SU-DHL-6 (cell line): ENCODE results near the gene UQCRC1.

Experiments used
- H2AFZ ChIP-seq: fragments of 200-600 bp; sonication (generic); 2 replicates; pipeline ENCODE4 v1.6.1; 2014; ENCODE audit warnings: low read depth, mild to moderate bottlenecking, moderate library complexity, mixed read lengths, antibody characterized with exemption, low read length; ENCODE audit not compliant: severe bottlenecking
- H3F3A ChIP-seq: fragments of 200-600 bp; shearing (Covaris generic); 2 replicates; pipeline ENCODE4 v1.6.0; 2016; ENCODE audit warnings: antibody characterized with exemption, mild to moderate bottlenecking; ENCODE audit not compliant: insufficient read depth
- H3K27ac ChIP-seq: fragments of 200-600 bp; sonication (generic); 2 replicates; pipeline ENCODE4 v1.5.1; 2016; ENCODE audit warnings: low read depth, mild to moderate bottlenecking, low read length, moderate library complexity, mixed read lengths
- H3K27me3 ChIP-seq: fragments of 200-600 bp; sonication (generic), shearing (Covaris generic); 2 replicates; pipeline ENCODE4 v1.6.0; 2014; ENCODE audit warnings: mild to moderate bottlenecking, low read length
- H3K36me3 ChIP-seq: fragments of 200-600 bp; sonication (generic); 2 replicates; pipeline ENCODE4 v1.6.1; 2014; ENCODE audit warnings: mild to moderate bottlenecking, low read length, mixed read lengths
- H3K4me2 ChIP-seq: fragments of 300-600, 200-600 bp; shearing (Covaris generic), sonication (generic); 2 replicates; pipeline ENCODE4 v1.6.0; 2014; ENCODE audit warnings: low read length, low read depth, mild to moderate bottlenecking; ENCODE audit not compliant: poor library complexity, severe bottlenecking
- H3K4me3 ChIP-seq: fragments of 200-600 bp; sonication (generic); 2 replicates; pipeline ENCODE4 v1.5.1; 2014; ENCODE audit warnings: antibody characterized with exemption, low read length, mild to moderate bottlenecking, mixed read lengths; ENCODE audit not compliant: insufficient read depth, poor library complexity, severe bottlenecking
- H3K79me2 ChIP-seq: fragments of 200-600 bp; sonication (generic); 2 replicates; pipeline ENCODE4 v1.6.1; 2014; ENCODE audit warnings: mild to moderate bottlenecking, low read length, moderate library complexity; ENCODE audit not compliant: insufficient read depth
- H3K9ac ChIP-seq: fragments of 200-600 bp; sonication (generic); 2 replicates; pipeline ENCODE4 v1.7.0; 2014; ENCODE audit warnings: mild to moderate bottlenecking, low read length
- H3K9me2 ChIP-seq: fragments of 200-600 bp; sonication (generic); replicated peaks from 2 replicates; pipeline ENCODE4 v1.6.1; 2014; ENCODE audit warnings: low read length; ENCODE audit not compliant: insufficient read depth
- H3K9me3 ChIP-seq: fragments of 200-600 bp; sonication (generic); 2 replicates; pipeline ENCODE4 v1.6.1; 2014; ENCODE audit warnings: low read length, mixed read lengths; ENCODE audit not compliant: insufficient read depth
- H4K20me1 ChIP-seq: fragments of 200-600 bp; sonication (generic); 2 replicates; pipeline ENCODE4 v1.6.1; 2014; ENCODE audit warnings: low read depth, mild to moderate bottlenecking, antibody characterized with exemption, low read length, moderate library complexity, mixed read lengths
- CTCF ChIP-seq: fragments of 200-600 bp; sonication (generic); IDR thresholded peaks from one replicate; pipeline ENCODE4 v1.5.1; 2017; ENCODE audit warnings: antibody characterized with exemption, mild to moderate bottlenecking, low read length, moderate library complexity; ENCODE audit not compliant: insufficient read depth, poor library complexity, severe bottlenecking
- EZH2phosphoT487 ChIP-seq: fragments of 200-600 bp; sonication (generic), shearing (Covaris generic); conservative IDR thresholded peaks from 2 replicates; pipeline ENCODE4 v1.6.1; 2018; ENCODE audit warnings: mild to moderate bottlenecking, antibody characterized with exemption, low read length, moderate library complexity, mixed read lengths

UQCRC1 gene

GRCh38 chr3:48564022-48564421, 45.4 kb downstream of the UQCRC1 start:
- Histone ChIP-seq H3F3A (no peaks in the 10 kb centered on the region), H3K27me3 (no peaks in the 10 kb centered on the region), H3K4me3 (no peak overlapping the region), H3K27ac (no peak overlapping the region), H4K20me1 (no peaks in the 10 kb centered on the region), H3K4me2 (no peak overlapping the region), H3K9ac (no peak overlapping the region), H3K36me3 (no peaks in the 10 kb centered on the region), H2AFZ (no peak overlapping the region), H3K79me2 (no peaks in the 10 kb centered on the region), H3K9me2 (no peaks in the 10 kb centered on the region), H3K9me3 (no peaks in the 10 kb centered on the region)
- TF ChIP-seq CTCF: no peak
- TF ChIP-seq EZH2phosphoT487: no peak

DNA sequence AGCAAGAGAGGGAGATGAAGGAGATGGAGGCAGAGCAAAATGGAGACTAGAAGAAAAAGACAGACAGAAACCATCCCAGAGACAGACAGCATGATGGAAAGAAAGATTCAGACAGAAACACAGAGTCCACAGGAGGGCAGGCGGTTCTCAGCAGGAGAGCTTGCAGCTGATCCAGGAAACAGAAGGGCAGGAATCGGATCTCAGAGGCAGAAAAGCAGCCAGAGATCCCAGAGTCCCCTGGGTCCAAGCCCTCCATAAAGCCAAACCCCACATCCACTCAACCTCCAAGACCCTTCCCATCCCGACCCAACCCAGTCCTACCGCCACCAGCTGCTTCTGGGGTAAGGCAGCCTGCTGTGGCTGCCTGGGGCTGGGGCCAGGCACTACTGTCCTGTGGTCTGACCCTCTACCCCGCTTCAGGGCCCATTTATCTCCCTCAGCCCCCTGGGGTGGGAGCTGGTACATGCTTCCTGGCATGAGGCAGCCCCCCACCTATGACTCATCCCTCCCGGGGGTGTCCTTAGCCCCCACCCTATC, 46.0 kb downstream of the UQCRC1 start, which contains the start of gene UCN2:
UCN2 (minus strand) TSS at position 400 of the 537 bp plus-strand sequence. CDS start 657 bp downstream, outside the sequence.
- no peaks in the 10 kb centered on the region for H4K20me1 ChIP-seq
- no peaks in the 10 kb centered on the region for H3K27me3 ChIP-seq
- no peak within 1 kb of the TSS for H3K9ac ChIP-seq
- no peaks in the 10 kb centered on the region for H3K9me3 ChIP-seq
- no peaks in the 10 kb centered on the region for H3K9me2 ChIP-seq
- no peaks in the 10 kb centered on the region for H3K36me3 ChIP-seq
- no peak for TF ChIP-seq EZH2phosphoT487
- no peak for TF ChIP-seq CTCF
- no peak within 1 kb of the TSS for H2AFZ ChIP-seq
- no peak within 1 kb of the TSS for H3K4me3 ChIP-seq
- no peak within 1 kb of the TSS for H3K27ac ChIP-seq
- no peaks in the 10 kb centered on the region for H3K79me2 ChIP-seq
- no peaks in the 10 kb centered on the region for H3F3A ChIP-seq
- H3K4me2 ChIP-seq: no peak within 1 kb of the TSS

GRCh38 chr3:48562367-48563095, 46.9 kb downstream of the UQCRC1 start:
- no peak for TF ChIP-seq CTCF
- no peak for TF ChIP-seq EZH2phosphoT487
- no peak overlapping the region for H3K4me2 ChIP-seq
- no peak overlapping the region for H3K27ac ChIP-seq

More at GRCh38 chr3:48562367-48563095, 46.9 kb downstream of the UQCRC1 start:
- H3K4me3 ChIP-seq: no peak overlapping the region
- H3K27me3 ChIP-seq: no peaks in the 10 kb centered on the region
- H2AFZ ChIP-seq: no peak overlapping the region
- H3K9me2 ChIP-seq: no peaks in the 10 kb centered on the region
- no peaks in the 10 kb centered on the region for H3K79me2 ChIP-seq
- peaks cover 5% of the 10 kb centered on the region; the same call in 1 of the 2 replicates for H3F3A ChIP-seq
- no peak overlapping the region for H3K9ac ChIP-seq
- no peaks in the 10 kb centered on the region for H3K36me3 ChIP-seq
- H4K20me1 ChIP-seq: no peaks in the 10 kb centered on the region
- no peaks in the 10 kb centered on the region for H3K9me3 ChIP-seq
